Stimulated activated CD4-positive, alpha-beta T cell treated with anti-CD3 and anti-CD28 coated beads, Interleukin-12 subunit alpha, Interleukin-12 subunit beta, amount 100 ng/mL, for 4 hours (primary cell): Measurements from ENCODE around the gene SH3TC1.

Experiments used
- DNase-seq: peaks from one replicate; pipeline ENCODE4 v3.0.0-alpha.2; 2020

SH3TC1 gene

GRCh38 chr4:8280158-8280875 is 81.2 kb downstream of the SH3TC1 start:
- DNase-seq, result no peak

GRCh38 chr4:8280876-8281440 is 81.9 kb downstream of the SH3TC1 start:
- DNase-seq, result no peak

- no peak for DNase-seq
These were observed 82.5 kb downstream of the SH3TC1 start for GRCh38 chr4:8281519-8282133.

GRCh38 chr4:8282134-8282641 is 83.1 kb downstream of the SH3TC1 start:
- DNase-seq, result no peak

GRCh38 chr4:8282742-8283141 is 83.7 kb downstream of the SH3TC1 start:
- DNase-seq, result no peak

- DNase-seq, result no peak
These were observed 84.1 kb downstream of the SH3TC1 start for GRCh38 chr4:8283161-8283560.

GRCh38 chr4:8283631-8284121 is 84.6 kb downstream of the SH3TC1 start:
- DNase-seq, result no peak

- no peak for DNase-seq
These were observed 85.3 kb downstream of the SH3TC1 start for GRCh38 chr4:8284391-8284790.

GRCh38 chr4:8285143-8285975 is 86.3 kb downstream of the SH3TC1 start:
- DNase-seq, result no peak

GRCh38 chr4:8285976-8286718 is 87.1 kb downstream of the SH3TC1 start:
- no peak for DNase-seq

GRCh38 chr4:8286719-8287342 is 87.7 kb downstream of the SH3TC1 start:
- no peak for DNase-seq

GRCh38 chr4:8287343-8288280 is 88.5 kb downstream of the SH3TC1 start:
- no peak for DNase-seq

GRCh38 chr4:8289151-8289750 is 90.2 kb downstream of the SH3TC1 start:
- DNase-seq, result no peak

GRCh38 chr4:8289956-8290700 is 91.0 kb downstream of the SH3TC1 start:
- DNase-seq, result no peak

- no peak for DNase-seq
These were observed 91.5 kb downstream of the SH3TC1 start for GRCh38 chr4:8290701-8290970.
